HepG2 (cell line): ENCODE results near the gene RNASE13. TPM values are rescaled to one million over a fixed set of nuclear protein-coding genes. Genes with fewer than 3 reads are reported as not detected.
A peak's percentile ranks its signal among the peaks of the same experiment; 100 is the strongest.

ENCODE experiments used
- ADNP ChIP-seq: sonication (generic); formaldehyde crosslinking; IDR thresholded peaks from 2 replicates; pipeline ENCODE4 v1.4.0; 2020; ENCODE audit warnings: missing genetic modification reagents
- BRCA1 ChIP-seq: sonication (generic); formaldehyde crosslinking; IDR thresholded peaks from 2 replicates; pipeline ENCODE4 v1.4.0; 2020; ENCODE audit warnings: missing genetic modification reagents
- EEA1 ChIP-seq: sonication (generic); formaldehyde crosslinking; IDR thresholded peaks from 2 replicates; pipeline ENCODE4 v1.5.1; 2020; ENCODE audit warnings: mild to moderate bottlenecking, missing genetic modification reagents, borderline replicate concordance
- NFKB2 ChIP-seq: sonication (generic); formaldehyde crosslinking; IDR thresholded peaks from 2 replicates; pipeline ENCODE4 v1.4.0; 2020; ENCODE audit warnings: missing genetic modification reagents, borderline replicate concordance
- PBX3 ChIP-seq: sonication (generic); formaldehyde crosslinking; IDR thresholded peaks from 2 replicates; pipeline ENCODE4 v1.8.1; 2023; ENCODE audit warnings: missing genetic modification reagents, inconsistent platforms, borderline replicate concordance
- SMC3 ChIP-seq: IDR thresholded peaks from 2 replicates; pipeline ENCODE4 v1.6.1; 2011; ENCODE audit warnings: low read length, improper control_type of control experiment
- ZBTB14 ChIP-seq: sonication (generic); formaldehyde crosslinking; IDR thresholded peaks from 2 replicates; pipeline ENCODE4 v1.4.0; 2020; ENCODE audit warnings: missing genetic modification reagents
- ZBTB40 ChIP-seq, 2 experiments: fragments of 450-650 bp in 1 of 2; sonication (generic) in 1 of 2; formaldehyde crosslinking in 1 of 2; IDR thresholded peaks; 2 replicates each; pipeline versions ENCODE4 v1.6.1 to v1.8.0; 2016 to 2022; ENCODE audit warnings: antibody characterized with exemption in 1 of 2, mild to moderate bottlenecking in 1 of 2, missing genetic modification reagents in 1 of 2
- ZFP1 ChIP-seq: IDR thresholded peaks from 2 replicates; pipeline ENCODE4 v1.6.1; 2016
- ZNF558 ChIP-seq: sonication (generic); formaldehyde crosslinking; IDR thresholded peaks from 2 replicates; pipeline ENCODE4 v1.9.0; 2022; ENCODE audit warnings: mild to moderate bottlenecking, missing genetic modification reagents, borderline replicate concordance
- ZNF615 ChIP-seq: sonication (generic); formaldehyde crosslinking; IDR thresholded peaks from 2 replicates; pipeline ENCODE4 v1.5.0; 2020; ENCODE audit warnings: mild to moderate bottlenecking, missing genetic modification reagents, borderline replicate concordance
- ZNF691 ChIP-seq: sonication (generic); formaldehyde crosslinking; IDR thresholded peaks from 2 replicates; pipeline ENCODE4 v1.4.0; 2020; ENCODE audit warnings: missing genetic modification reagents, low read depth, mild to moderate bottlenecking, borderline replicate concordance
- ZNF710 ChIP-seq: sonication (generic); formaldehyde crosslinking; IDR thresholded peaks from 2 replicates; pipeline ENCODE4 v1.5.0; 2020; ENCODE audit warnings: mild to moderate bottlenecking, missing genetic modification reagents, borderline replicate concordance
- ZNF761 ChIP-seq: sonication (generic); formaldehyde crosslinking; conservative IDR thresholded peaks from 2 replicates; pipeline ENCODE4 v1.4.0; 2020; ENCODE audit warnings: mild to moderate bottlenecking, missing genetic modification reagents
- polyA plus RNA-seq, 8 experiments: library from polyadenylated mRNA; depleted of rRNA in 3 of 8; stranded (reverse) in 7 of 8; unstranded in 1 of 8; fragments of >200 nt; fragmentation: Illumina TruSeq in 4 of 8; extraction: Trizol in 4 of 8; gene quantifications; 2 replicates each; pipeline versions ENCODE4 v1.2.1 to v1.2.3, GENCODE V29; 2011 to 2016; ENCODE audit warnings: low read depth in 4 of 8, missing spikeins in 1 of 8, mixed read lengths in 1 of 8; ENCODE audit not compliant: insufficient read depth in 1 of 8
- total RNA-seq, 5 experiments: library from RNA; depleted of rRNA; stranded (reverse); fragments of >200 nt; fragmentation: Illumina TruSeq; extraction: Trizol; gene quantifications; 2 replicates each; pipeline ENCODE4 v1.2.3, GENCODE V29; 2016; ENCODE audit warnings: low read depth in 1 of 5

The RNASE13 gene
- total and polyA plus RNA-seq, 2 of the 13 experiments (the other 11 are each of a cell fraction or from before 2014, with no cell fraction given) = 1.0 TPM; not detected in 1

- TF ChIP-seq ZBTB40 (IDR thresholded peaks at IDR 0.05) (no peak), ZBTB40 (CRISPR knock-in tag; IDR thresholded peaks at IDR 0.05) (peak; percentile 69), ZNF710 (CRISPR knock-in tag) (peak; percentile 33; the same call in 1 of the 2 replicates), ZNF761 (CRISPR knock-in tag) (peak; percentile 14; the same call in 1 of the 2 replicates), ADNP (no peak), ZNF691 (CRISPR knock-in tag) (0 out of 2 replicates have a peak, but pooled peaks have one; percentile 36), ZNF558 (CRISPR knock-in tag) (no peak), EEA1 (no peak; the same call in 1 of the 2 replicates), SMC3 (no peak), NFKB2 (CRISPR knock-in tag) (no peak), PBX3 (no peak), ZFP1 (CRISPR knock-in tag) (no peak), ZNF615 (CRISPR knock-in tag) (no peak), BRCA1 (no peak), ZBTB14 (no peak; the same call in 1 of the 2 replicates)
Observed at GRCh38 chr14:21070610-21071224, 36.1 kb upstream of the RNASE13 start (continued).
